HEK293T (cell line): ENCODE results near the gene ACBD6.

Experiments used
- CTCF ChIA-PET: fragments of 350-600 bp; formaldehyde crosslinking; extraction: SDS; loops from one replicate; lab custom pipeline; 2021; ENCODE audit warnings: antibody characterized with exemption, inconsistent platforms; lab: Yijun Ruan, JAX
- POLR2A ChIA-PET: fragments of 350-600 bp; formaldehyde crosslinking; extraction: SDS; loops from one replicate; lab custom pipeline; 2020; ENCODE audit warnings: antibody characterized with exemption, inconsistent platforms; lab: Yijun Ruan, JAX
- DNase-seq: peaks from one replicate; pipeline ENCODE4 v3.0.0; 2012; ENCODE audit warnings: mixed read lengths; ENCODE audit errors: extremely low spot score
- ARNT ChIP-seq: fragments of 450-650 bp; IDR thresholded peaks from 2 replicates; pipeline ENCODE4 v1.6.1; 2017; ENCODE audit warnings: mild to moderate bottlenecking
- BHLHE40 ChIP-seq: fragments of 450-650 bp; IDR thresholded peaks from 2 replicates; pipeline ENCODE4 v1.6.1; 2016; ENCODE audit warnings: mild to moderate bottlenecking, moderate library complexity, borderline replicate concordance
- CTBP1 ChIP-seq: fragments of 450-650 bp; IDR thresholded peaks from 2 replicates; pipeline ENCODE4 v1.6.1; 2016; ENCODE audit warnings: borderline replicate concordance
- ELF4 ChIP-seq: fragments of 450-650 bp; IDR thresholded peaks from 2 replicates; pipeline ENCODE4 v1.6.1; 2017; ENCODE audit warnings: antibody characterized with exemption
- FOXA1 ChIP-seq: fragments of 450-650 bp; IDR thresholded peaks from 2 replicates; pipeline ENCODE4 v1.6.1; 2016; ENCODE audit warnings: mild to moderate bottlenecking
- FOXK2 ChIP-seq: fragments of 450-650 bp; IDR thresholded peaks from 2 replicates; pipeline ENCODE4 v1.6.1; 2016; ENCODE audit warnings: mild to moderate bottlenecking
- FOXM1 ChIP-seq: fragments of 450-650 bp; IDR thresholded peaks from 2 replicates; pipeline ENCODE4 v1.6.1; 2017; ENCODE audit warnings: mild to moderate bottlenecking, borderline replicate concordance
- HDGF ChIP-seq: fragments of 450-650 bp; IDR thresholded peaks from 2 replicates; pipeline ENCODE4 v1.6.1; 2017; ENCODE audit warnings: antibody characterized with exemption, borderline replicate concordance
- L3MBTL2 ChIP-seq: fragments of 450-650 bp; conservative IDR thresholded peaks from 2 replicates; pipeline ENCODE4 v1.6.1; 2016; ENCODE audit warnings: mild to moderate bottlenecking
- LEF1 ChIP-seq: fragments of 450-650 bp; IDR thresholded peaks from 2 replicates; pipeline ENCODE4 v1.6.1; 2017; ENCODE audit warnings: mild to moderate bottlenecking, borderline replicate concordance
- NFRKB ChIP-seq: fragments of 450-650 bp; IDR thresholded peaks from 2 replicates; pipeline ENCODE4 v1.6.1; 2016; ENCODE audit warnings: mild to moderate bottlenecking, moderate library complexity
- PKNOX1 ChIP-seq: fragments of 450-650 bp; IDR thresholded peaks from 2 replicates; pipeline ENCODE4 v1.6.1; 2016
- SP1 ChIP-seq: fragments of 450-650 bp; IDR thresholded peaks from 2 replicates; pipeline ENCODE4 v1.6.1; 2017
- SUZ12 ChIP-seq: fragments of 450-650 bp; IDR thresholded peaks from 2 replicates; pipeline ENCODE4 v1.6.1; 2016; ENCODE audit warnings: mild to moderate bottlenecking
- TARDBP ChIP-seq: fragments of 450-650 bp; IDR thresholded peaks from 2 replicates; pipeline ENCODE4 v1.6.1; 2016
- ZNF384 ChIP-seq: fragments of 450-650 bp; IDR thresholded peaks from 2 replicates; pipeline ENCODE4 v1.6.1; 2016

ACBD6 gene

GRCh38 chr1:180244840-180245239, 257.5 kb downstream of the ACBD6 start:
- DNase-seq, result no peak
- CTCF ChIA-PET, result interaction anchor here (2.3 kb wide), 1 partner anchor 13 kb away, joined by 5 read pairs; no protein-coding TSS in a partner anchor
- no peak for TF ChIP-seq FOXK2
- no peak for TF ChIP-seq BHLHE40
- POLR2A ChIA-PET, result no interaction called here

GRCh38 chr1:180243517-180244221, 258.7 kb downstream of the ACBD6 start:
- POLR2A ChIA-PET, result no interaction called here
- no peak for DNase-seq
- CTCF ChIA-PET, result interaction anchor here (1.3 to 2.3 kb wide), 2 partner anchors 12 to 56 kb away, joined by 5 read pairs; no protein-coding TSS in a partner anchor

GRCh38 chr1:180241716-180242544, 260.4 kb downstream of the ACBD6 start:
- DNase-seq, result no peak
- ChIA-PET CTCF (interaction anchor here (0.6 to 1.5 kb wide), 3 partner anchors 11 to 243 kb away, joined by 3 to 8 read pairs (median 5); no protein-coding TSS in a partner anchor), POLR2A (interaction anchor here (1.4 kb wide), 1 partner anchor 260 kb away, joined by 4 read pairs; no protein-coding TSS in a partner anchor)
- TF ChIP-seq HDGF (no peak), BHLHE40 (no peak), ARNT (no peak)

More at GRCh38 chr1:180243517-180244221, 258.7 kb downstream of the ACBD6 start:
- no peak for TF ChIP-seq ELF4
- no peak for TF ChIP-seq HDGF
- TF ChIP-seq SUZ12, result no peak
- no peak for TF ChIP-seq L3MBTL2
- no peak for TF ChIP-seq ARNT
- no peak for TF ChIP-seq SP1
- no peak for TF ChIP-seq ZNF384
- TF ChIP-seq LEF1, result no peak
- TF ChIP-seq CTBP1, result no peak
- no peak for TF ChIP-seq BHLHE40

- TF ChIP-seq FOXA1 (no peak), FOXM1 (no peak), ZNF384 (no peak), NFRKB (no peak), SP1 (no peak), TARDBP (no peak), ARNT (no peak), FOXK2 (no peak), LEF1 (no peak), BHLHE40 (no peak), PKNOX1 (no peak)
- CTCF ChIA-PET, result interaction anchor here (1.2 to 1.3 kb wide), 2 partner anchors 8 to 21 kb away, joined by 3 to 4 read pairs; no protein-coding TSS in a partner anchor
- DNase-seq, result no peak
- POLR2A ChIA-PET, result no interaction called here
Observed at GRCh38 chr1:180239145-180240096, 263.0 kb downstream of the ACBD6 start.

GRCh38 chr1:180238675-180239074, 263.7 kb downstream of the ACBD6 start:
- ChIA-PET POLR2A (no interaction called here), CTCF (interaction anchor here (1.2 kb wide), 1 partner anchor 7 kb away, joined by 3 read pairs; no protein-coding TSS in a partner anchor)
- DNase-seq, result no peak
- TF ChIP-seq HDGF (no peak), ELF4 (no peak), SP1 (no peak), FOXM1 (no peak), PKNOX1 (no peak), TARDBP (no peak), ARNT (no peak), CTBP1 (no peak), NFRKB (no peak), FOXK2 (no peak), FOXA1 (no peak), ZNF384 (no peak), SUZ12 (no peak), L3MBTL2 (no peak), BHLHE40 (no peak)
